Hindlimb muscle (tissue), 1 donor: ENCODE results near the gene SLC4A5. TPM values are rescaled to one million over a fixed set of nuclear protein-coding genes. Genes with fewer than 3 reads are reported as not detected.

Experiments used
- DNase-seq: peaks from one replicate; pipeline ENCODE4 v3.0.0-alpha.2; 2013
- polyA plus RNA-seq: library from polyadenylated mRNA; unstranded; fragments of 120-200 nt; gene quantifications from one replicate; pipeline ENCODE4 v1.2.1, GENCODE V29; 2013; ENCODE audit not compliant: insufficient read length

Gene SLC4A5
- polyA plus RNA-seq, 1 donor, result 2.9 TPM

- no peak for DNase-seq
Measured at GRCh38 chr2:74313497-74313896, 29.7 kb downstream of the SLC4A5 start.

DNA sequence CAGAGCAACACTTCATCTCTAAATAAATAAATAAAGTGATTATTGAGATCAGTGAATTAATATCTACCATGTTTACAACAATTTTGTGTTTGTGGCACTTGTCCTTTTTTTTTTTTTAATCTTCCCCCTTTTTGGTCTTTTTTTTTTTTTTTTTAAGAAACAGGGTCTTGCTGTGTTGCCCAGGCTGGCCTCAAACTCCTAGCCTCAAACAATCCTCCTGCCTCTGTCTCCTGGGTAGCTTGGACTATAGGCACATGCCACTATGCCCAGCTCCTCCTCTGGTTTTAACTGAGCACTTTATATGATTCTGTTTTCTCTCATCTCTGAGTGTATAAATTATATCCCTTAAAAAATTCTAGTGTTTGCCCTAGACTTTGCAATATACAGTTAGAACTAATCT is 30.3 kb downstream of the SLC4A5 start:
- no peak for DNase-seq

DNA sequence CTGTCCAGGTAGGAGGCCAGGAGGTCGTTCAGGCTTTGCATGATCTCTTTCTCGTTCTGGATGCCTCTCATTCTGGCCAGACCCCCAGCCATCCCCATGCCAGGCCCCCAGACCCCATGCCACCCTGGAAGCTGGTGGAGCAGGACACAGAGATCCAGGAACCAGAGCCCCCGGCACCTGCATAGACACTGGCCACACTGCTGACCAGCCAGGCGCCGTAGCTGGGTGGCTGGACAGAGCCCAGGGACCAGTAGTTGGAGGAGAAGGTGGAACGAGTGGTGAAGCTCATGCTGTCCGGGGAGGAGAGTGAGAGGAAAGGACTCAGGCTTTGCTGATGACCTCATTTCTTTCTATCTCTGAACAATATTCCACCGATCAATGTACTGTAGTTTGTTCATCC is 35.5 kb downstream of the SLC4A5 start:
- DNase-seq, result no peak

DNA sequence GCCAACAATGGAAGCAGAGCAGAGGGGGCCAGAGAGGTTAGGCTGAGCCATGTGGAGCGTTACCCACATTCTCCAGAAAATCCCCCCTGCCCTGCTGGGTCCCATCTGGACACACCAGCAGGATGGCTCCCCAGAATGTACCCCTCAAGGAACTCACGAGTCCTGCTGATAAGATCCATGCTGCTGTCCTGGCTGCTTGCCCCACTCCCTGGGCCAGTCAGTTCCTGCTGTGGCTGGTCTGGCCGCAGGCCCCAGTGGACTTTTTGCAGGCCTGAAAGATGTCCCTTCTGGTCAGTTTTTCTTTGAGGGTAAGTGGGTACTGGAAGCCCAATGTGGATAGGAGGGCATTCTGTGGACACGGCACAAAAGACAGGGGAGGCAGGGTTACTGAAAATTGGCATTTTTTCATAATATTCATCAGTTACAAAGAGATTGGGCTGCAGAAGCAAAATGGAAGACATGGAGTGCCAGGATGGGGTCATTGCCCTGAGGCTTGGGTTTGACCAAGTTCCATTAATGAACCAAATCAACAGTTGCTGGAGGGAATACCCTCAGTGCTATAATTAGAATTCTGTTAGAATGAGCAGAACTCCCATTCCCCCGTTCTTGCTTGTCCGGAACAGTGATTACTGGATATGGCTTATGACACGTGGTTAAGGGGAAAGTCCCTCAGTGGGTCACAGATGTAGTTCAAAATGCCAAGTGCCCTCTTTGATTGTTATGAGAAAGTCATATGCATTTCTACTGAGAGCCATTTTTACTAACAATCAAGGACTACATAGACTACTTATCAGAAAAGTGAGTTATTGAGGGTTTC is 38.7 kb downstream of the SLC4A5 start:
- no peak for DNase-seq

- DNase-seq, result no peak
Measured at GRCh38 chr2:74302865-74303264, 40.4 kb downstream of the SLC4A5 start.

DNA sequence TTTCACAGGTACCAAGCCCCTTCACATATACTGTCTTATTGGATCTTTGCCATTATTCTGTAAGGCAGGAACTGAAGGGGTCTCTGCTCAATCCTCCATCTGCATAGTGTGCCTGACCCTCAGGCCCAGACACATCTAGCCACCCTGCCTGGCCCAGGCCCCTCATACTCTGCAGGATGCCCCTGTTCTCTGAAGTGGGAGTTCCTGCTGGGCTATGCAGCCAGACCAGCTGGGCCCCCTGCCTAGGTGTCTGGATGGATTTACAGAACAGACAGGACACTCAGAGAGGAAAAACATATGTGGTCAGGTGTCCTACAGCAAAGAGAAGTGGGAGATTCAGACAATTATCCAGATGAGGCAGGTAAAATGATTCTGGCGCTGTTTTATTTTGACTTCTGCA is 42.0 kb downstream of the SLC4A5 start:
- no peak for DNase-seq

DNA sequence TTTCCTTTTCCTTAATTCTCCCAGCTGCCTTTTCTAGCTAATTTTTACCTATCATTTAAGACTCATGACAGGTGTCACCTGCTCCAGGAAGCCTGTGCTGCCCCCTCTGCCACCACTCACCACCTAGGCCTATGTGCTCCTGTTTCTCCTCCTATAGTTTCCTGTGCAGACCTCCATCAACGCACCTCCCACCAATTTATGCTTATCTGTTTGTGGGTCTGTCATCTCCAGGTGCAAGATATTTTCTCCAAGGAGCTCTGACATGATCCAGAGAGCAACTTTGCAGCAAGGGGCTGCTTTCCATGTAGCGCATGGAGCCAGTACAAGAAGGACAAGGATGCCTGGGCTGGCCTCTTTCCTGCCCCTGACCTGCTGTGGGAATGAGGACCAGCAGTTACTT is 42.7 kb downstream of the SLC4A5 start:
- no peak for DNase-seq

DNA sequence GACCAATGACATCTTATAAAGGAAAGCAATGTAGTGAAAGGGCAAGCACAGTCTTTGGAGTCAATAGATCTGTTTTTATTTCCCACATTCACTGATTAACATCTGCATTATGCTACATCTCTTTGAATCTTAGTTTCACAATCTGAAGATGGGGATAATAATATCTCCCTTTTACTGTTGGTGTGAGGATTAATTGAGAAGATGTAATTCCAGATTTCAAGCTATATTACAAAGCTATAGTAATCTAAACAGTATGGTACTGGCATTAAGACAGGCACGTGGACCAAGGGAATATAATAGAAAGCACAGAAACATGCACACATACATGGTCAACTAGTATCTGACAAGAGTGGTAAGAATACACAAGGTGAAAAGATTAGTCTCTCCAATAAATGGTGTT is 45.3 kb downstream of the SLC4A5 start:
- no peak for DNase-seq

GRCh38 chr2:74297391-74297790 is 45.8 kb downstream of the SLC4A5 start:
- DNase-seq, result no peak

DNA sequence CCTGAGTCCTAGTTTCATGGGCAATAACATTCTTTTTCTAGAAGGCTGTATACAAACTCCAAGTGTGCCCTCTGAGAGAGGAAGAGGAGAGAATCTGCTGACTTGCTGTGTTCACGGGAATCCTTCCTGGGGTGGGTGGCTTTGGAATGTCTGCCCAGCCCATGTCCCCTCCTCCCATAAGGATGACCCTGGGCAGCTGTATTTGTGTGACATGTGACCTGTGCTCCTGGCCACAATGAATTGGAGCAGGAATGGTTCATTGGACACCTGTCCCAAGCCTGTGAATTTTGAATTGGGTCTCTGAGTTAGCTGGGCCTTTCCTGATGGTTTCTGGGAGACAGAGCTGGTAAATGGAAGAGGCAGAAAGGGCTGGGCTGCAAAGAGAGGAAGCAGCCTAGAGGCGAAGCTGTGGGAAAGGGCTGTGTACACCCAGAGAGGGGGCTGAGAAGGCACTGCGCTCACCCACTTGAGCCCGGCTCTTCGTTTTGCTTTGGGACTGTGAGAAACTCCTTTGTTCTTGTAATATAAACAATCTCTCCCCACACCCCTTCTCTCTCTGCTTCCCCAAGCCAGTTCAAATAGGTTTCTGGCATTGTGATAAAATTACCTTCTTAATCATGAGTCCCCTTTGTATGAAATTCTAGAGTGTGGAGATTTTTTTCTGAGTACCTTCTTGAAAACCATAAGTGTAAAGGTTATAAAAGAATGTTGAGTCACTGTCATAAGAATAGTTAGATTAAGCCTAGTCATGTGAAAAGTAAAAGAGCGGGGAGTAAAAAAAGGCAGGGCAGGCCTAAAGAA is 49.8 kb downstream of the SLC4A5 start:
- DNase-seq, result no peak

- DNase-seq, result no peak
Measured at GRCh38 chr2:74292751-74293150, 50.5 kb downstream of the SLC4A5 start.

DNA sequence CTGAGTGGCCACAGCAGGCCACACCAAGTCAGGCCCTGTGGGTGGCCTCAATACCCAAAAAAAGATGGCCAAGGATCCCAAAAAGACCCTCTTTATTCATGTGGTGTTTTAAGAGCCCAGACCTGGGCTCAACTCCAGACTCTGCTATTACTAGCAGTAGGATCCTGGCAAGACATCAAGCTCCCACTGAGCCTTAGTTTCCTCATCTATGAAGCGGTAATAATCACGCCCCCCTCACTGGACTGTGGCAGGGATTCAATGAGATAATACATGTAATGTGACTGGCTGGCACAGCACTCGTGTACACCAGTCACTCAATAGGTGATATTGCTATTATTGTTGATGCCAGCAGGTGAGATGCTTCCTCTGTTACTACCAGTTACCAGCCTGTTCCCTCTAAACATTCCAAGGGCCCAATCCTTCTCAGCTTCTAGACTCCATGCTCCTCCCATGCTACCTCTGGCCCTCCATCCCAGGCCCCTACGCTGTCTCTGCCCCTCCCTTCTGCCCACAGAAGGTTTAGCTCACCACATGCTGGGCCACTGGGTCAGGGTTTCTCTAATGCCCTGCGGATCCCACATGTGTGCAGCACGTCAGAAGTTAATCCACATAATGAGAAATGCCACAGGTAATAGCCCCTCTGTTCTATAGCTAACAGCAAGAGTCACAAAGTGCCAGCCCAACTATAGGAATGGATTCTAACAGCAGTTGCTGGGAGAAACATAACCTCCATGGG is 51.2 kb downstream of the SLC4A5 start:
- DNase-seq, result no peak

DNA sequence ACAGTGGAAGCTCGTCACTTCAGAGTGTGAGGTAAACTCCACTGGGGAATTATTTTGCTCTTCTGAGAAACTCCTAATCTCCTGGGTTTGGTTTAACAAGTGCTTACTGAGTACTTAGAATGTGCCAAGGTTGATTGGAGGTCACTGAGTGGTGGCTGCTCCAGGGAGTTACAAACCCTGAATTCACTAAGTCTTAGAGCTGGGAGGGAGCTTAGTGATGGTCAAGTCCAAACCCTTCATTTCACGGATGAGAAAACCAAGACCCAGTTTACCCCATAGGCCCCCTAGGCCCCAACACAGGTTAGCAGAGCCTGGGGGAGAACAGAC is 52.0 kb downstream of the SLC4A5 start:
- DNase-seq, result no peak

DNA sequence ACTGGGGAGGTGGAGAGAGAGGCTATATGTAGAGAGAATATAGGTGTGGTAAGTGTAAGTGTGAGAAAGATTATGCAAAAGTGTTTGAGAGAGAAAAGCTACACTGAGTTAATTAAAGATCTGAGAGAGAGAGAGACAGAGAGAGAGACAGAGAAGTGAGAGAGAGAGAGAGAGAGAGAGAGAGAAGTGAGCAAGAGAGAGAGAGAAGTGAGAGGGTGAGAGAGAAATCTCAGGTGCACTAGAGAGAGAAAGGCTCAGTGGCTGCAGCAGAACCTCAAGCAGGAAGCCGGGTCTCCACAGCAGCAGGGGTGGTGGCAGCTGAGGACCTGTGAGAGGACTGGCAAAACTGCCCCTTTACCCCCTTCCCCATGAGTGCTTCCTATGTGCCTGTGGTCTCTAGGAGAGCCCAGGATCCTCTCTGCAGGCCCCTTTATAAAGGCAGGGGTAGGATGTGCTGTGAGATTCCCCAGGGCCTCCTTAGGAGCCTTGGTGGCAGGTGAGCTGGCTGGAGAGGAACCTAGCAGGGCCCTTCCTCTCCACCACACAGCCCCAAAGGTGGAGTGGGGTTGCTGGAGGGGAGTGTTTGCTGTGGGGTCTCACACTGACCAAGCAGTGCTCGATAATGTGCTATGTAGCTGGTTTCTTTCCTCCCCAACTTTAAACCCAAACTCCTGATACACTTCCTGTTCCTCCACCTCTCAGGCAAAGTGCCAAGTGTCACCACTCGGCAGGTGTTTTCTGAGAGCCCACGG is 52.6 kb downstream of the SLC4A5 start:
- no peak for DNase-seq

- no peak for DNase-seq
Measured at GRCh38 chr2:74290066-74290465, 53.1 kb downstream of the SLC4A5 start.

DNA sequence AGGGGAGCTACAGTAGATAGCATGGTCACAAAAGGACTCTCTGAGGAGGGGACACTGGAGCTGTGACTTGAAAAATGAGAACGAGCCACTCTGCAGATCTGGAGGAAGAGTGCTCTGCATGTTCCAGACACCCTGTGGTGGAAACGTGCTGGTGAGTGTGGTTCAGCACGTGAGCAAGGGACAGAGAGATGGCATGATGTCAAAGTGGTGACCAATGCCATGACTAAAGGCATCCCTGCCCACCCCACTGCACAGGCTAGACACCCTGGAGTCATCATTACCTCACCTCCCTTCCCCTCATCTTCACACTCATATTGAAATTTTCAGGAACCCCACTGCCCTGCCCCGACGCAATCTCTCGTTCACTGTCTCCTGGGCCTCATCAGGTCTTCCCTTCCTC is 56.5 kb downstream of the SLC4A5 start:
- DNase-seq, result no peak

GRCh38 chr2:74281141-74281975 is 61.9 kb downstream of the SLC4A5 start:
- DNase-seq, result no peak

GRCh38 chr2:74278694-74279093 is 64.5 kb downstream of the SLC4A5 start:
- DNase-seq, result no peak

DNA sequence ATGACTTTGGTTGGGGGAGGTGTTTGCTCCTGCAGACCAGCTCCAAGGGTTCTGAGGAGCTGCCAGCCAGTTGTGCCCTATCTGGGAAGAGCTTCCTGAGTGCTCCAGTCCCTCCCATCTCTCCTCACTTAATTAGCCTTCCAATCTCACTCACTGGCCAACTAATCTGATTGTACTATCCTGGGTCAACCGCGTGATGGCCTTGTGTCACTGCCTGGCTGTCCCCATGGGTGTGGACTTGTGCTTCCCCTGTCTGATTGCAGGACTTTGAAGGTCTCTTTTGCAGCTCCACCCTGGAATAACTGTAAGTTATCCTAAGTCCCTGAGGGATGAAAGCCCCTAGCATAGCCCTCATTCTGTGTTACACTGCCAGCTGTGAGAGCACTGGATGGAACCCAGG is 65.0 kb downstream of the SLC4A5 start:
- no peak for DNase-seq

DNA sequence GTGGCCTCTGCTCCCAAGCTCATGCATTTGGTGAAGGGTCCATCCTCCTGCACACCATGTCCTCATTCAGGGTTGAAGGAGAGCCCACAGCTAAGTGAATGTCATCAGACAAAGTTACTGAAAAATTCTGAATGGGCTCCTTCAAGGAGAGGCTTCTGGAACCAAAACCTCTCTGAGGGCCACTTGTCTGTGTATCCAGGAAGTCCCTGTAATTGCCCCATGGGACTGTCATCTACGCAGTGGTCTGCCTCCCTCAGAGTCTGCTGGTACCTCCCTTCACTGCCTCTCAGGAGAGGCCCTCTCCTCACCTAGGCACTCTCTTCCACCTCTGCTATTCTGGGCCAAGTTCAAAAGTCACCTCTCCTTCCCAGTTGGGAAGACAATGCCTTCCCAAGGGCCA is 68.0 kb downstream of the SLC4A5 start:
- DNase-seq, result no peak

DNA sequence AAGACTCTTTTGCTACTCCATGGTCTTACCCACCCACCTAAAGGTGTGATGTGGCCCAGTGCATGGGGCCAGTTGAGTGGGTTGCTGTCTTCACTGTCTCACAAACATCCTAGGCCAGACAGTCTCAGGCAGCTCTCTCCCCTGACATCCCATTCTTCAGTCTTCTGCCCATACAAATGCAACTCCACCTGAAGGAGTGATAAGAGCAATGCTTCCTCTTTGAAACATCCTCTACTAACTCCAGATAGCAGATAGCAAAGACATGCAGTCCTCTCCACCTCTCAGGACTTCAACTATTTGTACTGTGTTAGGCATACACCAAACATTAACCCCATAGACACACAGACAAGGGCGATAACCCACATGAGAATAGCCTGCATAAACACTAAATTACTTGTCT is 73.5 kb downstream of the SLC4A5 start:
- no peak for DNase-seq

GRCh38 chr2:74267068-74267467 is 76.1 kb downstream of the SLC4A5 start:
- no peak for DNase-seq
